BE2C (cell line): ENCODE measurements around the gene MAP3K13.

ENCODE experiments used
- DNase-seq: peaks from one replicate; pipeline ENCODE4 v3.0.0-alpha.2; 2020
- H3K27me3 ChIP-seq: fragments of 250-450 bp; sonication (Bioruptor Pico); 2 replicates; pipeline ENCODE4 v1.5.1; 2020; ENCODE audit warnings: mild to moderate bottlenecking
- H3K36me3 ChIP-seq: fragments of 250-450 bp; sonication (Bioruptor Pico); 2 replicates; pipeline ENCODE4 v1.5.1; 2020; ENCODE audit warnings: mild to moderate bottlenecking
- H3K4me1 ChIP-seq: fragments of 250-450 bp; sonication (Bioruptor Pico); 2 replicates; pipeline ENCODE4 v1.5.1; 2020
- H3K4me3 ChIP-seq: 2 replicates; pipeline ENCODE4 v1.5.1; 2011; ENCODE audit warnings: low read depth, low read length
- H3K9me3 ChIP-seq: fragments of 250-450 bp; sonication (Bioruptor Pico); 2 replicates; pipeline ENCODE4 v1.5.1; 2020
- CTCF ChIP-seq: IDR thresholded peaks from 2 replicates; pipeline ENCODE4 v1.5.1; 2012; ENCODE audit warnings: mild to moderate bottlenecking, low read depth, low read length

The MAP3K13 gene

GRCh38 chr3:185526349-185526951, 163.5 kb downstream of the MAP3K13 start:
- TF ChIP-seq CTCF = no peak
- H3K27me3 ChIP-seq = peaks cover 5% of the 10 kb centered on the region

GRCh38 chr3:185527364-185527763, 164.4 kb downstream of the MAP3K13 start:
- peak overlapping the region; percentile 6 for H3K4me3 ChIP-seq
- H3K27me3 ChIP-seq = peaks cover 5% of the 10 kb centered on the region
- DNase-seq = peak; percentile 24
- TF ChIP-seq CTCF = no peak
- H3K36me3 ChIP-seq = no peaks in the 10 kb centered on the region
- H3K4me1 ChIP-seq = no peaks in the 10 kb centered on the region
- H3K9me3 ChIP-seq = no peaks in the 10 kb centered on the region

More at GRCh38 chr3:185526349-185526951, 163.5 kb downstream of the MAP3K13 start:
- no peak overlapping the region for H3K4me3 ChIP-seq
- no peak for DNase-seq
- no peaks in the 10 kb centered on the region for H3K9me3 ChIP-seq
- no peaks in the 10 kb centered on the region for H3K36me3 ChIP-seq
- H3K4me1 ChIP-seq = no peaks in the 10 kb centered on the region

GRCh38 chr3:185528532-185528931, 165.6 kb downstream of the MAP3K13 start:
- H3K9me3 ChIP-seq = no peaks in the 10 kb centered on the region
- no peaks in the 10 kb centered on the region for H3K4me1 ChIP-seq
- H3K27me3 ChIP-seq = peaks cover 4% of the 10 kb centered on the region; the same call in 1 of the 2 replicates
- no peaks in the 10 kb centered on the region for H3K36me3 ChIP-seq
- DNase-seq = no peak
- TF ChIP-seq CTCF = no peak
- no peak overlapping the region for H3K4me3 ChIP-seq

GRCh38 chr3:185530856-185531255, 167.9 kb downstream of the MAP3K13 start:
- no peak for TF ChIP-seq CTCF
- no peaks in the 10 kb centered on the region for H3K4me1 ChIP-seq
- no peaks in the 10 kb centered on the region for H3K36me3 ChIP-seq
- H3K27me3 ChIP-seq = no peaks in the 10 kb centered on the region
- H3K9me3 ChIP-seq = no peaks in the 10 kb centered on the region
- DNase-seq = no peak
- no peak overlapping the region for H3K4me3 ChIP-seq

- TF ChIP-seq CTCF = no peak
- Histone ChIP-seq H3K4me3 (no peak overlapping the region), H3K9me3 (no peaks in the 10 kb centered on the region), H3K36me3 (no peaks in the 10 kb centered on the region), H3K27me3 (no peaks in the 10 kb centered on the region), H3K4me1 (no peaks in the 10 kb centered on the region)
- no peak for DNase-seq
These were observed 170.0 kb downstream of the MAP3K13 start for GRCh38 chr3:185532901-185533300.

GRCh38 chr3:185534511-185534910, 171.6 kb downstream of the MAP3K13 start:
- H3K4me1 ChIP-seq = no peaks in the 10 kb centered on the region
- no peaks in the 10 kb centered on the region for H3K36me3 ChIP-seq
- no peak for TF ChIP-seq CTCF
- H3K27me3 ChIP-seq = no peaks in the 10 kb centered on the region
- no peaks in the 10 kb centered on the region for H3K9me3 ChIP-seq
- H3K4me3 ChIP-seq = no peak overlapping the region
- no peak for DNase-seq
